RWPE2 (cell line): ENCODE measurements around the gene SS18L1.

ENCODE experiments used
- ATAC-seq: fragments of 200-7000 bp; cut with Tn5 transposase; 3 replicates; pipeline ENCODE4 v1.9.1; 2021; ENCODE audit warnings: low read depth
- DNase-seq: peaks from one replicate; pipeline ENCODE4 v3.0.0-alpha.2; 2020; ENCODE audit warnings: low spot score
- H3K27ac ChIP-seq: fragments of 450-650 bp; 2 replicates; pipeline ENCODE4 v1.5.1; 2017; ENCODE audit warnings: mild to moderate bottlenecking; ENCODE audit not compliant: poor library complexity, severe bottlenecking
- H3K27me3 ChIP-seq: fragments of 250-450 bp; sonication (Bioruptor Pico); 2 replicates; pipeline ENCODE4 v1.5.1; 2021; ENCODE audit warnings: mild to moderate bottlenecking, moderate library complexity; ENCODE audit not compliant: insufficient read depth, poor library complexity, severe bottlenecking
- H3K36me3 ChIP-seq: fragments of 250-450 bp; sonication (Bioruptor Pico); 2 replicates; pipeline ENCODE4 v1.5.1; 2020; ENCODE audit warnings: low read depth, mild to moderate bottlenecking, moderate library complexity
- H3K4me1 ChIP-seq: fragments of 250-450 bp; sonication (Bioruptor Pico); 2 replicates; pipeline ENCODE4 v1.5.1; 2021; ENCODE audit warnings: mild to moderate bottlenecking, moderate library complexity; ENCODE audit not compliant: insufficient read depth, poor library complexity, severe bottlenecking
- H3K4me3 ChIP-seq: fragments of 250-450 bp; sonication (Bioruptor Pico); 2 replicates; pipeline ENCODE4 v1.5.1; 2021; ENCODE audit warnings: mild to moderate bottlenecking, moderate library complexity; ENCODE audit not compliant: severe bottlenecking
- H3K9me3 ChIP-seq: fragments of 250-450 bp; sonication (Bioruptor Pico); 2 replicates; pipeline ENCODE4 v1.5.1; 2021; ENCODE audit warnings: mild to moderate bottlenecking, moderate library complexity; ENCODE audit not compliant: severe bottlenecking
- CTCF ChIP-seq: fragments of 450-650 bp; IDR thresholded peaks from one replicate; pipeline ENCODE4 v1.5.1; 2017; ENCODE audit warnings: mild to moderate bottlenecking, moderate library complexity; ENCODE audit not compliant: poor library complexity, severe bottlenecking

The SS18L1 gene

GRCh38 chr20:62142252-62143080 is 1.1 kb upstream of the SS18L1 start:
- DNase-seq (no peak), ATAC-seq (0 out of 3 replicates have a peak, but pooled peaks have one; percentile 10)
- H3K4me1 ChIP-seq, result peaks cover 14% of the 10 kb centered on the region
- peaks cover 55% of the 10 kb centered on the region for H3K36me3 ChIP-seq
- H3K9me3 ChIP-seq, result no peaks in the 10 kb centered on the region
- no peak for TF ChIP-seq CTCF
- peak overlapping the region; percentile 96 for H3K4me3 ChIP-seq
- H3K27ac ChIP-seq, result peak overlapping the region; percentile 76
- no peaks in the 10 kb centered on the region for H3K27me3 ChIP-seq

GRCh38 chr20:62143957-62144825 is 622 bp downstream of the SS18L1 start:
- peak; percentile 62 for ATAC-seq
- H3K27ac ChIP-seq, result peak overlapping the region; percentile 76
- H3K27me3 ChIP-seq, result no peaks in the 10 kb centered on the region
- TF ChIP-seq CTCF, result peak; percentile 26
- H3K36me3 ChIP-seq, result peaks cover 38% of the 10 kb centered on the region
- no peaks in the 10 kb centered on the region for H3K9me3 ChIP-seq
- H3K4me3 ChIP-seq, result peak overlapping the region; percentile 96
- peaks cover 16% of the 10 kb centered on the region for H3K4me1 ChIP-seq
- peak; percentile 91 for DNase-seq

GRCh38 chr20:62145688-62146018 is 2.1 kb downstream of the SS18L1 start:
- no peak for ATAC-seq
- TF ChIP-seq CTCF, result no peak
- Histone ChIP-seq H3K36me3 (peaks cover 24% of the 10 kb centered on the region), H3K27ac (no peak overlapping the region), H3K9me3 (no peaks in the 10 kb centered on the region), H3K27me3 (no peaks in the 10 kb centered on the region), H3K4me3 (no peak overlapping the region), H3K4me1 (peaks cover 28% of the 10 kb centered on the region)
- DNase-seq, result no peak

- ATAC-seq, result no peak
- H3K9me3 ChIP-seq, result no peaks in the 10 kb centered on the region
- H3K27me3 ChIP-seq, result no peaks in the 10 kb centered on the region
- no peak for TF ChIP-seq CTCF
- peaks cover 18% of the 10 kb centered on the region for H3K36me3 ChIP-seq
- DNase-seq, result no peak
- H3K4me1 ChIP-seq, result peaks cover 28% of the 10 kb centered on the region
- H3K4me3 ChIP-seq, result no peak overlapping the region
- no peak overlapping the region for H3K27ac ChIP-seq
These were observed 2.6 kb downstream of the SS18L1 start for GRCh38 chr20:62146019-62146755.
